ENCODE measurements around the gene CACNA1F. TPM values are rescaled to one million over a fixed set of nuclear protein-coding genes. Genes with fewer than 3 reads are reported as not detected.

CACNA1F gene
- total and polyA plus RNA-seq, 10 of the 15 experiments (the other 5 are each of a cell fraction or from before 2014, with no cell fraction given): 0.01 to 0.32 (median 0.05) TPM; not detected in 5

- CTCF ChIA-PET: no interaction called here
- Histone ChIP-seq H3K9me3 (replicated peaks; ENCODE audit: control insufficient read depth, insufficient read depth, low read length) (no peaks in the 10 kb centered on the region; the same call in 2 of the 3 replicates), H3K79me2 (ENCODE audit: control insufficient read depth, insufficient read depth, low read length) (no peaks in the 10 kb centered on the region), H4K20me1 (ENCODE audit: control insufficient read depth, insufficient read depth) (no peaks in the 10 kb centered on the region), H3K4me1 (ENCODE audit: control insufficient read depth, insufficient read depth, low read length) (no peaks in the 10 kb centered on the region), H3K36me3 (ENCODE audit: control insufficient read depth in 2 of 2, insufficient read depth in 2 of 2, low read length in 1 of 2) (no peaks in the 10 kb centered on the region), H3K27me3 (replicated peaks in 1 of 2; ENCODE audit: control insufficient read depth in 2 of 2, insufficient read depth in 2 of 2, low read length in 1 of 2) (no peaks in the 10 kb centered on the region), H2AFZ (ENCODE audit: control insufficient read depth, low read depth, low read length) (no peak overlapping the region), H3K4me2 (ENCODE audit: control insufficient read depth, insufficient read depth) (no peak overlapping the region), H3K27ac (ENCODE audit: control insufficient read depth, insufficient read depth) (no peak overlapping the region), H3K4me3 (no peak overlapping the region), H3K9ac (ENCODE audit: control insufficient read depth, insufficient read depth, low read length) (no peak overlapping the region)
- 93% methylated on average over 9 of the region's 9 CpGs for WGBS (ENCODE audit: insufficient coverage, insufficient replicate concordance, low lambda C conversion rate, missing lambda C conversion rate)
- ATAC-seq (no peak), DNase-seq (ENCODE audit: low read depth, low spot score) (no peak), FAIRE-seq (no peak)
- in situ Hi-C loops (cut with MboI): no loop called here
- TF ChIP-seq LARP7 (IDR thresholded peaks at IDR 0.05): no peak
- TF ChIP-seq ZSCAN29 (IDR thresholded peaks at IDR 0.05): no peak
- TF ChIP-seq PAX8 (IDR thresholded peaks at IDR 0.05): no peak
- TF ChIP-seq IRF3 (IDR thresholded peaks at IDR 0.05): no peak
- TF ChIP-seq ZNF217 (IDR thresholded peaks at IDR 0.05): no peak
- no peak for TF ChIP-seq HSF1 (IDR thresholded peaks at IDR 0.05; ENCODE audit: low read depth, low read length)
- no peak for TF ChIP-seq ASH2L (IDR thresholded peaks at IDR 0.05; ENCODE audit: borderline replicate concordance, low read depth)
- TF ChIP-seq BCL3 (IDR thresholded peaks at IDR 0.05; ENCODE audit: borderline replicate concordance, insufficient read depth, low read depth, low read length, poor library complexity, severe bottlenecking): no peak
- no peak for TF ChIP-seq ZBTB33 (IDR thresholded peaks at IDR 0.05)
- TF ChIP-seq NBN (IDR thresholded peaks at IDR 0.05): no peak
- TF ChIP-seq MXI1 (IDR thresholded peaks at IDR 0.05; ENCODE audit: low read depth, low read length): no peak
- TF ChIP-seq MEF2B (IDR thresholded peaks at IDR 0.05; ENCODE audit: partially characterized antibody, poor library complexity, severe bottlenecking): no peak
- RAD21 ChIA-PET (ENCODE audit: unreplicated experiment): no interaction called here
- BruUV-seq (replicated peaks): no TSS peak
- intact Hi-C loops (cut with micrococcal nuclease; ENCODE audit: unreplicated experiment): no loop called here
- SMC1A ChIA-PET (ENCODE audit: uncharacterized antibody, unreplicated experiment): no interaction called here
- POLR2A ChIA-PET: no interaction called here
These were observed 6.2 kb downstream of the CACNA1F start for GRCh38 chrX:49226946-49227345.

Data from GM12878 (cell line).